HL-60/S4 (cell line): ENCODE results near the gene TEX13A.

Experiments used
- in situ Hi-C: fragments of 300-500 bp; cut with MboI; formaldehyde crosslinking; loops from 2 replicates; pipeline ENCODE4 v1.14.3; 2022; ENCODE audit warnings: low sequenced_read_pairs

Gene TEX13A

GRCh38 chrX:105179644-105180043, 40.9 kb downstream of the TEX13A start:
- in situ Hi-C loops: no loop called here

- in situ Hi-C loops: no loop called here
Observed at GRCh38 chrX:105173071-105173470, 47.4 kb downstream of the TEX13A start.
